PFSK-1 (cell line): ENCODE data around the gene KRTCAP2.

Experiments used
- FOXP2 ChIP-seq: optimal IDR thresholded peaks from 2 replicates; pipeline ENCODE3; 2011; ENCODE audit warnings: borderline replicate concordance, control low read depth, inconsistent platforms; ENCODE audit not compliant: insufficient read depth; ENCODE audit errors: extremely low read length, extremely low read depth
- POLR2AphosphoS5 ChIP-seq: IDR thresholded peaks from 2 replicates; pipeline ENCODE4 v1.6.1; 2012; ENCODE audit warnings: low read depth, mild to moderate bottlenecking, control low read depth, low read length, moderate library complexity
- SIN3A ChIP-seq: IDR thresholded peaks from 2 replicates; pipeline ENCODE4 v1.6.1; 2012; ENCODE audit warnings: mild to moderate bottlenecking, low read length, moderate library complexity, borderline replicate concordance; ENCODE audit not compliant: insufficient read depth
- TAF1 ChIP-seq: IDR thresholded peaks from 2 replicates; pipeline ENCODE4 v1.6.1; 2012; ENCODE audit warnings: low read length, control low read depth, borderline replicate concordance; ENCODE audit not compliant: insufficient read depth
- TF ChIP-seq, protein P1 (sequence below), 2 experiments: IDR thresholded peaks; 2 replicates each; pipeline versions ENCODE4 v1.6.1 to v1.8.0; 2011 to 2012; ENCODE audit warnings: low read depth in 2 of 2, low read length in 2 of 2, control low read depth in 1 of 2, inconsistent platforms in 1 of 2, mild to moderate bottlenecking in 1 of 2, moderate library complexity in 1 of 2; ENCODE audit not compliant: insufficient read depth in 1 of 2

The KRTCAP2 gene

DNA sequence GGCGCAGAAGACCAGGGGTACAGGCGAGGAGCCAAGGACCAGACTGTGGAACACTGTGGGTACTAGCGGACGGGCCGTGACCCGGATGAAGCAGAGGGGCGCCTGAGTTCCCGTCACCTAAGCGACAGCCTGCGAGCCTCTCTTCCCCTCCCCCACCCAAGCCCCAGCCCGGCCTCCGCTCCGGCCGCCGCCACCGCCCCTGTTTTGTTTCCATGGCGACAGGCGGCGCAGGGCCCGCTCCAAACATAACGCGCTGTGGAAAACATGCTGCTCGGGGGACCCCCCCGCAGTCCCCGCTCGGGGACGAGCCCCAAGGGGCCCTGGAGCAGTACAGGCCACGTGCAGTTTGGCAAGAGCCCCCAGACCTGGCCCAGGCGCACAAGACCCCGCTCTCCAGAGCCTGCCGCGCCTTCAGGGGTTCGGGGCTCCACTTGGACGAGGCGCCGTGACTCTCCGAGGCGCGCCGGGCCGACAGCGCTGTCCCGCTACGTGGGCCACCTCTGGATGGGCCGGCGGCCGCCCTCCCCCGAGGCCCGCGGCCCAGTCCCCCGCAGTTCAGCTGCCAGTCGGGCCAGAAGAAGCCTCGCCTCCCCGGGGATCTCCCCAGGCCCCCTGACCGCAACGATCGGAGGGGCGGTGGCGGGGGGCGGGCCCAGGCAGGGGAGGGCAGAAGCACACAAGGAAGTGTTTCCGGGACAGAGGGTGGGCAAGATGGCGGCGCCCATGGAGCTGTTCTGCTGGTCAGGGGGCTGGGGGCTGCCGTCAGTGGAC, 35.6 kb upstream of the KRTCAP2 start, which contains the start of gene MTX1:
Gene MTX1, plus strand, starts transcription at position 155 of the 771 bp plus-strand sequence. Its CDS starts 110 bp downstream, at position 265.
- TF ChIP-seq TAF1, result no peak
- peak; percentile 8 for TF ChIP-seq FOXP2
- TF ChIP-seq POLR2AphosphoS5, result no peak; the same call in 1 of the 2 replicates
- TF ChIP-seq SIN3A, result peak; percentile 90; the same call in 1 of the 2 replicates
- TF ChIP-seq, protein P1, sequence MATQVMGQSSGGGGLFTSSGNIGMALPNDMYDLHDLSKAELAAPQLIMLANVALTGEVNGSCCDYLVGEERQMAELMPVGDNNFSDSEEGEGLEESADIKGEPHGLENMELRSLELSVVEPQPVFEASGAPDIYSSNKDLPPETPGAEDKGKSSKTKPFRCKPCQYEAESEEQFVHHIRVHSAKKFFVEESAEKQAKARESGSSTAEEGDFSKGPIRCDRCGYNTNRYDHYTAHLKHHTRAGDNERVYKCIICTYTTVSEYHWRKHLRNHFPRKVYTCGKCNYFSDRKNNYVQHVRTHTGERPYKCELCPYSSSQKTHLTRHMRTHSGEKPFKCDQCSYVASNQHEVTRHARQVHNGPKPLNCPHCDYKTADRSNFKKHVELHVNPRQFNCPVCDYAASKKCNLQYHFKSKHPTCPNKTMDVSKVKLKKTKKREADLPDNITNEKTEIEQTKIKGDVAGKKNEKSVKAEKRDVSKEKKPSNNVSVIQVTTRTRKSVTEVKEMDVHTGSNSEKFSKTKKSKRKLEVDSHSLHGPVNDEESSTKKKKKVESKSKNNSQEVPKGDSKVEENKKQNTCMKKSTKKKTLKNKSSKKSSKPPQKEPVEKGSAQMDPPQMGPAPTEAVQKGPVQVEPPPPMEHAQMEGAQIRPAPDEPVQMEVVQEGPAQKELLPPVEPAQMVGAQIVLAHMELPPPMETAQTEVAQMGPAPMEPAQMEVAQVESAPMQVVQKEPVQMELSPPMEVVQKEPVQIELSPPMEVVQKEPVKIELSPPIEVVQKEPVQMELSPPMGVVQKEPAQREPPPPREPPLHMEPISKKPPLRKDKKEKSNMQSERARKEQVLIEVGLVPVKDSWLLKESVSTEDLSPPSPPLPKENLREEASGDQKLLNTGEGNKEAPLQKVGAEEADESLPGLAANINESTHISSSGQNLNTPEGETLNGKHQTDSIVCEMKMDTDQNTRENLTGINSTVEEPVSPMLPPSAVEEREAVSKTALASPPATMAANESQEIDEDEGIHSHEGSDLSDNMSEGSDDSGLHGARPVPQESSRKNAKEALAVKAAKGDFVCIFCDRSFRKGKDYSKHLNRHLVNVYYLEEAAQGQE (IDR thresholded peaks at IDR 0.05; ENCODE audit: insufficient read depth in 1 of 2, low read depth in 2 of 2, low read length in 2 of 2), result no peak

DNA sequence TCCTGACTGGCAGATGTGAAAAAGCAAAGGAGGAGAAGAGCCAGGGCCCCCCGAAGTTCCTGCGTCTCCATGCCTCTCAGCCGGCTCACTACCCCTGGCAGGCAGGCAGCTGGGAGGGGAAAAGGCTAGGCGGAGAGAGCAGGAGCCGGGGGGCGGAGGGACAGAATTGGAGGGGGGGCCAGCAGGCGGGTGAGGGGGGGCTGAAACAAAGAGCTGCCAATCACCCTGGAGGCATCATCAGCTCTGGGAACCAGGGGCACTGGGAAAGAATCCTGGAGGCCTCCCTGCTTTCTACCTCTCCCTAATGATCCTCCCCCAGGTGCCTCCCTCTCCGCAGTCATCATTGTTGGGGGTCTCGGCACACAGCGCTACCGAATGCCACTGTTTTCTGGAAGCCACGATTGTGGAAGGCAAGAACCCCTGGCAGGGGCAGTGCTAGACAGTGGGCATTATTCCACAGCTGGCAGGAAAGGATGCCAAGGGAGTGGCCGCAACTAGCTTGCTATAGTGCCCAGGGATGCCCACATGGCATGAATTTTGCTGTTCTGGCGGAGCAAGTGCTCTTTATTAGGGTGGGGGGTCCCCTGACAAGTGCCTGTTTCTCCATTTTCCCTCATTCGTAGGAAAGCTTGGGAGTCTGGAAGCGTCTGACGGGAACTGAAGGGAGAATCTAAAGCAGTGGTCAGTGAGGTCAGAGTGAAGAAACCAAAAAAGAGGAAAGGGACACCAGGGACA, 34.9 kb upstream of the KRTCAP2 start, which contains the start of gene THBS3:
Gene THBS3, minus strand, starts transcription at position 92 of the 735 bp plus-strand sequence. Its CDS starts 21 bp downstream, at position 71.
- TF ChIP-seq POLR2AphosphoS5 (no peak), FOXP2 (no peak), TAF1 (no peak), SIN3A (no peak)
- TF ChIP-seq, protein P1 (IDR thresholded peaks at IDR 0.05; ENCODE audit: insufficient read depth in 1 of 2, low read depth in 2 of 2, low read length in 2 of 2), result no peak

DNA sequence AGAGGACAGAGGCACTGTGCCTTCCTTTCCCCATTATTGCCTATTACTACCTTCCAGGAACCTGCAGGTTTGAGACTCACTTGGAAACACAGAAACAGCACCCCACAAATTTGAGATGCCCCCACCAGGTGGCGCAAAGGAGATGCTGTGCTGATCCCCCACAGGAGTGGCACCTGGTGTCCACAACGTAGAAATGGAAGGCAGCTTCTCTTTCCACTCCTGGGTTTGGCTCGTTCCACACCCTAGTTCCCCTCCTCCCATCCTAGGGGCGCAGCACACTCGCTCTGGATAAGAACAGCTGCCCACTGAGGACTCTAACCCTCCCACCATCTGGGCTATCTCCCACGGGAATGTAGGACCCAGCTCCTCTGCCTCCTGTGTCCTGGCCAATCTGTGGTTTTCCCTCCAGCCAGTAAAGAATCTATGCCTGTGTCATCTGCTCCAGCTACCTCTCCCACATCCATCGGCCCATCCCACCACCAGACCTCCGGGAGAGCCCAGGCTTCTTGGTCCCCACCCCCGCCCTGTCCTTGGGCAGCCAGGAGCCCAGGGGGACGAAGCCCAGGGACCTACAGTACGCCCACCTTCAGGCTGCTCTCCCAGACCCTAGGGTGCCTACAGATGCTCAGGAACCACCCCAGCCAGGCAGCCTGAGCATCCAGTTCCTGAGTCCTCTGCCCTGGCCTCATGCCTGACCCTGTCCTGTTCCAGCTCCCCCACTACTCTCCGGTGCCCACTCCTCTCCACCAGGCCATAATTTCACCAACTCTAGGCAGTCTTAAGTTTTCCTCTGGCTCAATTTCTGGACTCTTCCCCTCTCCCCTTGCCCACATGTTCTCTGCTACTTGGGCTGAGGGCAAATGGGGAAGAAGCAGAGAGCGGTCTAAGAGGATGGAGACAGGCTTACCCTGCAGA, 34.0 kb upstream of the KRTCAP2 start:
- TF ChIP-seq SIN3A (no peak), FOXP2 (peak; percentile 14)

DNA sequence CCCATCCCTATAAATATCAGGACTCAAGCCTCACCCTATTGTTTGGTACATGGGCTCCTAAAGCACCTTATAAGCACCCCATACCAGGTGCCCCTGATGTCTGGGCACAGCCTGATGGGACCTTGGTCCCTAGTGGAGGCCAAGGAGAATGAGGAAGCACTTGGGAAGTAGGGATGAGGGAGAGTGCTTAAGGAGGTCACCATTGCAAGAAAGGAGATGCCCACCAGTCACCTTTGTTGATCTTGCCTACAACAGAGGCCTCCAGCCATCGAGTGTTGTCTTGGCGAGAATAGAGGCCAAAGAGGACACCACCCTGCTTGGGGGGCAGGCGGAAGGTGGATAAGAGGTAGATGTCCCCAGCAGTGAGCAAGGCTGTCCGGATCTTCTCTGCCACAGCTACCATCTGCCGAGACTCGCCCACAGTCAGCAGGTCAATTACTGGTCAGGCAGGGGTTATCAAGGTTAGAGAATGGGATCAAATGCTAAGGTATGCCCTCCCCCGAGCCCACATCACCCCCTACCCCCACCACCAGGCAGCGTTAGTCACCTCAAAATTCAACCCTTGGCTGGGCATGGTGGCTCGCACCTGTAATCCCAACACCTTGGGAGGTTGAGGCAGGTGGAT, 33.0 kb upstream of the KRTCAP2 start:
- TF ChIP-seq POLR2AphosphoS5 (no peak), TAF1 (no peak), FOXP2 (no peak), SIN3A (no peak)
- TF ChIP-seq, protein P1 (IDR thresholded peaks at IDR 0.05; ENCODE audit: insufficient read depth in 1 of 2, low read depth in 2 of 2, low read length in 2 of 2), result no peak

DNA sequence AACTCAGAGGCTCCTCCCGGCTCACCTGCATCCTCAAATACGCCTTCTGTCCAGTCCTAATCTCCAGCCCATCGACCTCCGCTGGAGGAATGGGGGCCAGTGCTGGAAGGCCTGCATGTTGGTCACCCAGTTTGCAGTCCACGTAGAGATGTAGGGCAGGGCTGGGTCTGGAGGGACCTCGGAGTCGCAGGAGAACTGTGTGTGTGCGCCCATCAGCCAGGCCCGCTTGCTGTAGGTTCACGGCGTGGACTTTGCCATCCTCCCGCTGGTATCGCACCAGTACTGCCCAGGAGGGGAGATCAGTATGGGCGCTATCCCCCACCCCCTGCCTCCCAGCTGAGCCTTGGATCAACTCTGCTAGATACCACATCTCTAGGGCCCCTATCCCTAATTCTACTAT, 31.9 kb upstream of the KRTCAP2 start:
- TF ChIP-seq FOXP2, result no peak
- no peak for TF ChIP-seq TAF1
- TF ChIP-seq SIN3A, result no peak
- TF ChIP-seq, protein P1 (IDR thresholded peaks at IDR 0.05; ENCODE audit: insufficient read depth in 1 of 2, low read depth in 2 of 2, low read length in 2 of 2), result no peak
- TF ChIP-seq POLR2AphosphoS5, result no peak
